Stomach (tissue), 4 donors: ENCODE data around the gene PALD1.

Experiments used
- EP300 ChIP-seq: sonication (generic); formaldehyde crosslinking; IDR thresholded peaks from one replicate; pipeline ENCODE4 v1.6.1; 2017; ENCODE audit warnings: antibody characterized with exemption
- POLR2A ChIP-seq, 4 donors: fragments of 450-650 bp; IDR thresholded peaks; one replicate each; pipeline ENCODE4 v1.6.1; 2016; ENCODE audit warnings: antibody characterized with exemption in 4 of 4, control low read depth in 2 of 4, mild to moderate bottlenecking in 1 of 4, moderate library complexity in 1 of 4
- POLR2AphosphoS5 ChIP-seq, 3 donors: sonication (generic); formaldehyde crosslinking; IDR thresholded peaks; one replicate each; pipeline ENCODE4 v1.6.1; 2016; ENCODE audit warnings: antibody characterized with exemption in 3 of 3
- TF ChIP-seq, protein P1 (sequence below), 7 experiments: fragments of 450-650 bp in 4 of 7; fragments of 200-600 bp in 3 of 7; sonication (generic) in 3 of 7; IDR thresholded peaks; one replicate each; pipeline ENCODE4 v1.5.1; 2016 to 2019; ENCODE audit warnings: antibody characterized with exemption in 7 of 7, control low read depth in 2 of 7, mild to moderate bottlenecking in 1 of 7

DNA sequence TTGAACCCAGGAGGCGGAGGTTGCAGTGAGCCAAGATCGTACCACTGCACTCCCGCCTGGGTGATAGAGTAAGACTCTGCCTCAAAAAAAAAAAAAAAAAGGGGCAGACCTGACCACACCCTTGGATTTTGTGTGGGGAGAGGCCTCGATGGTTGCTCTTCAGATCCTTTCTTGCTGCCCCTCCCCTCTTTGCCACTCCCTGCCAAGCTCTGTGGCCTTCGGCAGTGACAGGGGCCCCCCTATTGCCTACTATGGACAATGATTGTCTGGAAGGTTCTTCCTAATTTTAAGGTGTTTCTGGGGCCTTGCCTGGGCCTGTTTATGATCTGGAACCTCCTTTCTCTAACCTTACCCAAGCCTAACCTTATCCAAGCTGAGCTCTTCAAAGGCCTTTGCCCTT is 123.2 kb downstream of the PALD1 start:
- TF ChIP-seq, protein P1, sequence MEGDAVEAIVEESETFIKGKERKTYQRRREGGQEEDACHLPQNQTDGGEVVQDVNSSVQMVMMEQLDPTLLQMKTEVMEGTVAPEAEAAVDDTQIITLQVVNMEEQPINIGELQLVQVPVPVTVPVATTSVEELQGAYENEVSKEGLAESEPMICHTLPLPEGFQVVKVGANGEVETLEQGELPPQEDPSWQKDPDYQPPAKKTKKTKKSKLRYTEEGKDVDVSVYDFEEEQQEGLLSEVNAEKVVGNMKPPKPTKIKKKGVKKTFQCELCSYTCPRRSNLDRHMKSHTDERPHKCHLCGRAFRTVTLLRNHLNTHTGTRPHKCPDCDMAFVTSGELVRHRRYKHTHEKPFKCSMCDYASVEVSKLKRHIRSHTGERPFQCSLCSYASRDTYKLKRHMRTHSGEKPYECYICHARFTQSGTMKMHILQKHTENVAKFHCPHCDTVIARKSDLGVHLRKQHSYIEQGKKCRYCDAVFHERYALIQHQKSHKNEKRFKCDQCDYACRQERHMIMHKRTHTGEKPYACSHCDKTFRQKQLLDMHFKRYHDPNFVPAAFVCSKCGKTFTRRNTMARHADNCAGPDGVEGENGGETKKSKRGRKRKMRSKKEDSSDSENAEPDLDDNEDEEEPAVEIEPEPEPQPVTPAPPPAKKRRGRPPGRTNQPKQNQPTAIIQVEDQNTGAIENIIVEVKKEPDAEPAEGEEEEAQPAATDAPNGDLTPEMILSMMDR (IDR thresholded peaks at IDR 0.05), result no peak
- no peak for TF ChIP-seq POLR2A (IDR thresholded peaks at IDR 0.05)
- no peak for TF ChIP-seq EP300
- TF ChIP-seq POLR2AphosphoS5 (IDR thresholded peaks at IDR 0.05), result no peak
